ENCODE measurements around the gene SNED1. TPM values are rescaled to one million over a fixed set of nuclear protein-coding genes. Genes with fewer than 3 reads are reported as not detected.

Gene SNED1
- total and polyA plus RNA-seq, 2 donors (not counting 1 experiment from before 2014, with no cell fraction given), result 27.2 to 39.5 TPM

GRCh38 chr2:241011296-241011600 is 12.8 kb downstream of the SNED1 start:
- Histone ChIP-seq H3K4me1 (ENCODE audit: control insufficient read depth, extremely low read depth, insufficient read depth, low read length) (peaks cover 19% of the 10 kb centered on the region), H3K9me3 (ENCODE audit: control insufficient read depth, insufficient read depth, low read depth, low read length) (no peaks in the 10 kb centered on the region), H4K20me1 (ENCODE audit: control insufficient read depth, extremely low read depth, insufficient read depth, low read length) (peaks cover 2% of the 10 kb centered on the region), H3K4me2 (ENCODE audit: extremely low read depth, insufficient read depth, low read length) (no peak overlapping the region), H3K9ac (ENCODE audit: insufficient read depth, low read length) (no peak overlapping the region), H3K4me3 (replicated peaks in 1 of 4; ENCODE audit: control extremely low read depth in 1 of 4, insufficient read depth in 1 of 4, low read depth in 3 of 4, low read length in 4 of 4) (no peak overlapping the region), H3K36me3 (ENCODE audit: control insufficient read depth, insufficient read depth, low read length) (no peaks in the 10 kb centered on the region), H3K27ac (ENCODE audit: insufficient read depth, low read length) (no peak overlapping the region), H3K27me3 (ENCODE audit: control insufficient read depth, insufficient read depth, low read length) (no peaks in the 10 kb centered on the region), H3K79me2 (ENCODE audit: control insufficient read depth, insufficient read depth, low read length) (peaks cover 19% of the 10 kb centered on the region), H2AFZ (ENCODE audit: low read length) (no peak overlapping the region)
- DNase-seq (ENCODE audit: low read depth in 2 of 2), result no peak
- TF ChIP-seq CTCF (conservative IDR thresholded peaks at IDR 0.05 in 1 of 2, IDR thresholded peaks at IDR 0.05 in 1 of 2; ENCODE audit: low read depth in 1 of 2, low read length in 2 of 2) (no peak), EZH2 (IDR thresholded peaks at IDR 0.05; ENCODE audit: low read length, missing control alignments) (no peak)

GRCh38 chr2:241011751-241012510 is 13.5 kb downstream of the SNED1 start:
- Histone ChIP-seq H3K4me1 (ENCODE audit: control insufficient read depth, extremely low read depth, insufficient read depth, low read length) (peaks cover 19% of the 10 kb centered on the region), H3K4me3 (replicated peaks in 1 of 4; ENCODE audit: control extremely low read depth in 1 of 4, insufficient read depth in 1 of 4, low read depth in 3 of 4, low read length in 4 of 4) (no peak overlapping the region), H3K27me3 (ENCODE audit: control insufficient read depth, insufficient read depth, low read length) (no peaks in the 10 kb centered on the region), H4K20me1 (ENCODE audit: control insufficient read depth, extremely low read depth, insufficient read depth, low read length) (no peaks in the 10 kb centered on the region), H3K9ac (ENCODE audit: insufficient read depth, low read length) (no peak overlapping the region), H3K9me3 (ENCODE audit: control insufficient read depth, insufficient read depth, low read depth, low read length) (no peaks in the 10 kb centered on the region), H3K27ac (ENCODE audit: insufficient read depth, low read length) (no peak overlapping the region), H2AFZ (ENCODE audit: low read length) (no peak overlapping the region), H3K4me2 (ENCODE audit: extremely low read depth, insufficient read depth, low read length) (no peak overlapping the region), H3K36me3 (ENCODE audit: control insufficient read depth, insufficient read depth, low read length) (no peaks in the 10 kb centered on the region), H3K79me2 (ENCODE audit: control insufficient read depth, insufficient read depth, low read length) (peaks cover 14% of the 10 kb centered on the region)
- TF ChIP-seq EZH2 (IDR thresholded peaks at IDR 0.05; ENCODE audit: low read length, missing control alignments), result no peak
- TF ChIP-seq CTCF (conservative IDR thresholded peaks at IDR 0.05 in 1 of 2, IDR thresholded peaks at IDR 0.05 in 1 of 2; ENCODE audit: low read depth in 1 of 2, low read length in 2 of 2), result no peak
- no peak for DNase-seq (ENCODE audit: low read depth in 2 of 2)

DNA sequence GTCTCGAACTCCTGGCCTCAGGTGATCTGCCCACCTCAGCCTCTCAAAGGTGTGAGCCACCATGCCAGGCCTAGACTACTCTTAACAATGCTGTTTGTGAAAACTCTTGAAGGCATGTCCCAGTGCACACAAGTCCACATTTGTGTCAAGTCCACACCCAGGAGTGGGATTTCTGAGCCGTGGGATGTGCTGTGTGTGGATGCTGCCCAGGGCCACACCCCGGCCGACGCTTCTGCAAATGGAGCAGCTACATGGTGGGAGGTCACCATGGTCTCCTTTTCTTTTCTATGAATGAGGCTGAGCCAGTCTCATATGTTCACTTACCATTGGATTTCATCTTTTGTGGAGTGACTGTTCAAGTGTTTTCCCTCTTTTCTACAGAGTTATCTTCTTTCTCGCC is 15.8 kb downstream of the SNED1 start:
- peaks cover 7% of the 10 kb centered on the region for H3K79me2 ChIP-seq (ENCODE audit: control insufficient read depth, insufficient read depth, low read length)
- H4K20me1 ChIP-seq (ENCODE audit: control insufficient read depth, extremely low read depth, insufficient read depth, low read length), result no peaks in the 10 kb centered on the region
- H3K4me2 ChIP-seq (ENCODE audit: extremely low read depth, insufficient read depth, low read length), result no peak overlapping the region
- H3K4me1 ChIP-seq (ENCODE audit: control insufficient read depth, extremely low read depth, insufficient read depth, low read length), result peaks cover 15% of the 10 kb centered on the region
- no peak for TF ChIP-seq CTCF (conservative IDR thresholded peaks at IDR 0.05 in 1 of 2, IDR thresholded peaks at IDR 0.05 in 1 of 2; ENCODE audit: low read depth in 1 of 2, low read length in 2 of 2)
- no peak for TF ChIP-seq EZH2 (IDR thresholded peaks at IDR 0.05; ENCODE audit: low read length, missing control alignments)
- no peak overlapping the region for H3K9ac ChIP-seq (ENCODE audit: insufficient read depth, low read length)
- no peak overlapping the region for H2AFZ ChIP-seq (ENCODE audit: low read length)
- no peak overlapping the region for H3K4me3 ChIP-seq (replicated peaks in 1 of 4; ENCODE audit: control extremely low read depth in 1 of 4, insufficient read depth in 1 of 4, low read depth in 3 of 4, low read length in 4 of 4)
- no peak overlapping the region for H3K27ac ChIP-seq (ENCODE audit: insufficient read depth, low read length)
- no peaks in the 10 kb centered on the region for H3K36me3 ChIP-seq (ENCODE audit: control insufficient read depth, insufficient read depth, low read length)
- H3K27me3 ChIP-seq (ENCODE audit: control insufficient read depth, insufficient read depth, low read length), result no peaks in the 10 kb centered on the region
- DNase-seq (ENCODE audit: low read depth in 2 of 2), result no peak
- H3K9me3 ChIP-seq (ENCODE audit: control insufficient read depth, insufficient read depth, low read depth, low read length), result no peaks in the 10 kb centered on the region
